ENCODE measurements around the gene SLC6A2. TPM values are rescaled to one million over a fixed set of nuclear protein-coding genes. Genes with fewer than 3 reads are reported as not detected.
A peak's percentile ranks its signal among the peaks of the same experiment; 100 is the strongest.

Gene SLC6A2
- total and polyA plus RNA-seq, 2 of the 13 experiments (the other 11 are each of a cell fraction or from before 2014, with no cell fraction given), result 0.62 to 0.66 TPM

DNA sequence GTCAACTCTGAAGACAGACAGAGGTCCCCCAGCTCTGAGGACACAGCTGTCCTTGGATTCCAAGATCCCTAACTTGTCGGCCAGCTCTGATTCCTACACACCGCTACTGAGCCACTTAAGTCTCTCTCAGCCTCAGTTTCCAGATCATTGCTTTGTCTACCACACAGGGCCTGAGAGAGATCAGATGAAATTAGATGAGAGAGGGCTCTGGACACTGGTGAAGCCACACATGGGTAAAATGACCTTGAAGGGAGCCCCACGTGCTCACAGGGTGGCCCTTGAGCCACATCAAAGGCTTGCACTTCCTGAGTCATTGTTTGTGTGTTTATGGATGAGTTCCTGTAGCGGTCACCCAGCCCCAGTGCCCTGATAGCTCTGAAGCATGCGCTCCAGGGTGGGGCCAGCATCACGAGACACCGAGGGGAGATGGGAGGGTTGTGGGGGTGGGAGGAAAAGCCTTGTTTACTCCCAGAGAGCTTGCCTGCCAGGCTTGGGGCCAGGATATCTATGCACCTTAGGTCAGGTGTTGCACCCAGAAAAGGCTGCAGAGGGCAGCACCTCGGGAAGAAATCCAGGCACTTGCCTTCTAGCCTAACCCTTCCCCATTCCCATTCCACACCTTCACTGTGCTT lies 32.7 kb upstream of the SLC6A2 start (continued):
- TF ChIP-seq, protein P1, sequence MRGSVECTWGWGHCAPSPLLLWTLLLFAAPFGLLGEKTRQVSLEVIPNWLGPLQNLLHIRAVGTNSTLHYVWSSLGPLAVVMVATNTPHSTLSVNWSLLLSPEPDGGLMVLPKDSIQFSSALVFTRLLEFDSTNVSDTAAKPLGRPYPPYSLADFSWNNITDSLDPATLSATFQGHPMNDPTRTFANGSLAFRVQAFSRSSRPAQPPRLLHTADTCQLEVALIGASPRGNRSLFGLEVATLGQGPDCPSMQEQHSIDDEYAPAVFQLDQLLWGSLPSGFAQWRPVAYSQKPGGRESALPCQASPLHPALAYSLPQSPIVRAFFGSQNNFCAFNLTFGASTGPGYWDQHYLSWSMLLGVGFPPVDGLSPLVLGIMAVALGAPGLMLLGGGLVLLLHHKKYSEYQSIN (CRISPR knock-in tag; IDR thresholded peaks at IDR 0.05; ENCODE audit: borderline replicate concordance), result no peak
- TF ChIP-seq PAF1 (CRISPR knock-in tag; IDR thresholded peaks at IDR 0.05), result no peak
- TF ChIP-seq SRSF4 (IDR thresholded peaks at IDR 0.05; ENCODE audit: low read depth, low read length, poor library complexity, severe bottlenecking), result no peak
- TF ChIP-seq, protein P2, sequence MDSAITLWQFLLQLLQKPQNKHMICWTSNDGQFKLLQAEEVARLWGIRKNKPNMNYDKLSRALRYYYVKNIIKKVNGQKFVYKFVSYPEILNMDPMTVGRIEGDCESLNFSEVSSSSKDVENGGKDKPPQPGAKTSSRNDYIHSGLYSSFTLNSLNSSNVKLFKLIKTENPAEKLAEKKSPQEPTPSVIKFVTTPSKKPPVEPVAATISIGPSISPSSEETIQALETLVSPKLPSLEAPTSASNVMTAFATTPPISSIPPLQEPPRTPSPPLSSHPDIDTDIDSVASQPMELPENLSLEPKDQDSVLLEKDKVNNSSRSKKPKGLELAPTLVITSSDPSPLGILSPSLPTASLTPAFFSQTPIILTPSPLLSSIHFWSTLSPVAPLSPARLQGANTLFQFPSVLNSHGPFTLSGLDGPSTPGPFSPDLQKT (CRISPR knock-in tag; IDR thresholded peaks at IDR 0.05; ENCODE audit: borderline replicate concordance), result no peak
- no peak for TF ChIP-seq GZF1 (CRISPR knock-in tag; IDR thresholded peaks at IDR 0.05)
- TF ChIP-seq CREM (IDR thresholded peaks at IDR 0.05), result peak; percentile 90
- no peak for TF ChIP-seq CREM (CRISPR knock-in tag; IDR thresholded peaks at IDR 0.05)
- TF ChIP-seq ZNF296 (CRISPR knock-in tag; conservative IDR thresholded peaks at IDR 0.05), result no peak
- no peak for TF ChIP-seq HOXA7 (CRISPR knock-in tag; IDR thresholded peaks at IDR 0.05)
- TF ChIP-seq RORA (CRISPR knock-in tag; IDR thresholded peaks at IDR 0.05), result no peak
- TF ChIP-seq SIX4 (CRISPR knock-in tag; IDR thresholded peaks at IDR 0.05), result peak; percentile 88
- no peak for TF ChIP-seq PHB2 (IDR thresholded peaks at IDR 0.05; ENCODE audit: partially characterized antibody)
- TF ChIP-seq ARNT2 (CRISPR knock-in tag; IDR thresholded peaks at IDR 0.05; ENCODE audit: low read depth), result peak; percentile 78; the same call in 1 of the 2 replicates
- peak; percentile 99 for TF ChIP-seq ZMAT3 (CRISPR knock-in tag; conservative IDR thresholded peaks at IDR 0.05)
- peak; percentile 84; the same call in 1 of the 2 replicates for TF ChIP-seq ZNF598 (CRISPR knock-in tag; IDR thresholded peaks at IDR 0.05; ENCODE audit: borderline replicate concordance)
- TF ChIP-seq SATB2 (CRISPR knock-in tag; IDR thresholded peaks at IDR 0.05), result peak; percentile 79
- TF ChIP-seq ZNF143 (CRISPR knock-in tag; IDR thresholded peaks at IDR 0.05), result peak; percentile 63
- TF ChIP-seq NFIB (CRISPR knock-in tag; IDR thresholded peaks at IDR 0.05; ENCODE audit: borderline replicate concordance), result no peak
- TF ChIP-seq KDM3A (CRISPR knock-in tag; IDR thresholded peaks at IDR 0.05; ENCODE audit: low read depth), result peak; percentile 76; the same call in 1 of the 2 replicates
- TF ChIP-seq ZNF333 (CRISPR knock-in tag; IDR thresholded peaks at IDR 0.05; ENCODE audit: borderline replicate concordance), result no peak
- TF ChIP-seq SP2 (CRISPR knock-in tag; IDR thresholded peaks at IDR 0.05), result no peak
- peak; percentile 83 for TF ChIP-seq SKI (IDR thresholded peaks at IDR 0.05; ENCODE audit: partially characterized antibody)
- peak; percentile 96 for TF ChIP-seq FOXK2 (IDR thresholded peaks at IDR 0.05)
- TF ChIP-seq, protein P3, sequence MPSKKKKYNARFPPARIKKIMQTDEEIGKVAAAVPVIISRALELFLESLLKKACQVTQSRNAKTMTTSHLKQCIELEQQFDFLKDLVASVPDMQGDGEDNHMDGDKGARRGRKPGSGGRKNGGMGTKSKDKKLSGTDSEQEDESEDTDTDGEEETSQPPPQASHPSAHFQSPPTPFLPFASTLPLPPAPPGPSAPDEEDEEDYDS (CRISPR knock-in tag; IDR thresholded peaks at IDR 0.05), result peak; percentile 51; the same call in 1 of the 2 replicates
- TF ChIP-seq ZNF546 (CRISPR knock-in tag; conservative IDR thresholded peaks at IDR 0.05), result no peak
- TF ChIP-seq ZFP62 (CRISPR knock-in tag; IDR thresholded peaks at IDR 0.05), result no peak
- TF ChIP-seq ZNF747 (CRISPR knock-in tag; IDR thresholded peaks at IDR 0.05; ENCODE audit: borderline replicate concordance), result peak; percentile 91; the same call in 1 of the 2 replicates
- TF ChIP-seq, protein P4, sequence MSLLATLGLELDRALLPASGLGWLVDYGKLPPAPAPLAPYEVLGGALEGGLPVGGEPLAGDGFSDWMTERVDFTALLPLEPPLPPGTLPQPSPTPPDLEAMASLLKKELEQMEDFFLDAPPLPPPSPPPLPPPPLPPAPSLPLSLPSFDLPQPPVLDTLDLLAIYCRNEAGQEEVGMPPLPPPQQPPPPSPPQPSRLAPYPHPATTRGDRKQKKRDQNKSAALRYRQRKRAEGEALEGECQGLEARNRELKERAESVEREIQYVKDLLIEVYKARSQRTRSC (CRISPR knock-in tag; IDR thresholded peaks at IDR 0.05; ENCODE audit: low read depth), result no peak
- TF ChIP-seq SP4 (CRISPR knock-in tag; IDR thresholded peaks at IDR 0.05), result peak; percentile 83
- TF ChIP-seq ZFP1 (CRISPR knock-in tag; IDR thresholded peaks at IDR 0.05), result peak; percentile 93
